Measurements from ENCODE around the gene C1orf159.
"Not testable (repeated sequence)": the region's sequence is repeated elsewhere in the genome, so short reads cannot be mapped to it uniquely, and the experiment has no call there.

C1orf159 gene

GRCh38 chr1:1115786-1116700 lies at the start of gene C1orf159:
TSS of gene C1orf159 (minus strand) at chr1:1116089. CDS start at chr1:1091543, 24,546 bp downstream.
- peak; percentile 99 for DNase-seq

- no peak for DNase-seq
These were observed 49.6 kb upstream of the C1orf159 start for GRCh38 chr1:1165485-1165884.

- no peak for DNase-seq
These were observed 49.0 kb upstream of the C1orf159 start for GRCh38 chr1:1164701-1165451.

- DNase-seq: no peak
These were observed 48.4 kb upstream of the C1orf159 start for GRCh38 chr1:1164361-1164700.

- DNase-seq: no peak
These were observed 47.7 kb upstream of the C1orf159 start for GRCh38 chr1:1163538-1164070.

- DNase-seq: no peak
These were observed 47.0 kb upstream of the C1orf159 start for GRCh38 chr1:1162597-1163537.

- no peak for DNase-seq
These were observed 45.8 kb upstream of the C1orf159 start for GRCh38 chr1:1161683-1162079.

GRCh38 chr1:1161078-1161682 lies 45.3 kb upstream of the C1orf159 start:
- no peak for DNase-seq

GRCh38 chr1:1160281-1160930 lies 44.5 kb upstream of the C1orf159 start:
- DNase-seq: no peak

GRCh38 chr1:1157914-1158710 lies 42.2 kb upstream of the C1orf159 start:
- peak; percentile 15 for DNase-seq

- DNase-seq: peak; percentile 78
These were observed 41.6 kb upstream of the C1orf159 start for GRCh38 chr1:1157426-1157913.

- no peak for DNase-seq
These were observed 41.1 kb upstream of the C1orf159 start for GRCh38 chr1:1157033-1157365.

GRCh38 chr1:1156140-1157032 lies 40.5 kb upstream of the C1orf159 start:
- no peak for DNase-seq

- no peak for DNase-seq
These were observed 39.4 kb upstream of the C1orf159 start for GRCh38 chr1:1155258-1155657.

- no peak for DNase-seq
These were observed 38.0 kb upstream of the C1orf159 start for GRCh38 chr1:1153874-1154273.

- DNase-seq: not testable (repeated sequence)
These were observed 37.3 kb upstream of the C1orf159 start for GRCh38 chr1:1153215-1153614.

GRCh38 chr1:1152431-1152830 lies 36.5 kb upstream of the C1orf159 start:
- not testable (repeated sequence) for DNase-seq

- DNase-seq: no peak
These were observed 35.4 kb upstream of the C1orf159 start for GRCh38 chr1:1151306-1151705.

- DNase-seq: no peak
These were observed 34.2 kb upstream of the C1orf159 start for GRCh38 chr1:1150100-1150499.

- DNase-seq: no peak
These were observed 33.5 kb upstream of the C1orf159 start for GRCh38 chr1:1149416-1149815.
